ENCODE data around the gene VIPR2. TPM values are rescaled to one million over a fixed set of nuclear protein-coding genes. Genes with fewer than 3 reads are reported as not detected.

VIPR2 gene
- total and polyA plus RNA-seq, 8 donors: 3.7 to 13.7 (median 10.6) TPM

DNA sequence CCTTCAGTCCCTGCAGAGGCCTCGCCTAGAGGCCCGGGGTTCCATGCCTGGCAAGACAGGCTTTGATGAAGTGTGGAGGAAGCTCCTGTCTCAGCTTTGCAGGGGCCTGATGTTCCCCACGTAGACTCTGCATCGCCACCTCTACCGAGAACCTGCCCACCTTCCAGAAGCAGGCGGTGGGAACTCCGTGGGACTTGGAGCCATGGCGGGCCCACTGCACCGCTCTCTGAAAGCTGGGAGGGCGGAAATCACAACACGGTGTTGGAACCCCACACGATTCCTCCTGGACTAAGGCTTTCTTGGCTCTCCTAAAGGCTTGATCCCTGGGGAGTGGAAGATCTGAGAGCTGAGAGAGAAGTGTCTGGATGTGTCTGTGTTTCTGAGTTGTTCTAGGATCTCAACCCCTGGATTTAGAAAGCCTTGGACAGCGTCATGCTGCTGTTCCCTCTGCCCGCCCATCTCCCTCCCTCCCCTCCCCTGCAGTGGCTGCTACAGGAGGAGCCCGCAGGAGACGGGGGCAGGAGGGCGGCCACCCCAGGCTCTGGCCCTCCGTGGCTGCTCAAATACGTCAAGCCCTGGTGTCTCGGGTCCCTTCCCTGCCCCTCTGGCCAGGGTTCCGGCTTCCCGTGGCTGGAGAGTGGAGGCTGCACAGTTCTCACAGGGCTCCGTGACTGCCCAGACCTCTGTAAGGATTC, 79.7 kb downstream of the VIPR2 start:
- 83 to 86% methylated on average over 21 to 23 of the region's 23 CpGs for WGBS, 2 donors
- Histone ChIP-seq H3K27me3 (no peaks in the 10 kb centered on the region), H3K4me3 (no peak overlapping the region), H3K36me3 (no peaks in the 10 kb centered on the region), H3K9me3 (no peaks in the 10 kb centered on the region), H3K4me1 (peaks cover 0 to 7% (median 0%) of the 10 kb centered on the region in 3 donors), H3K27ac (no peak overlapping the region)
- TF ChIP-seq, protein P1, sequence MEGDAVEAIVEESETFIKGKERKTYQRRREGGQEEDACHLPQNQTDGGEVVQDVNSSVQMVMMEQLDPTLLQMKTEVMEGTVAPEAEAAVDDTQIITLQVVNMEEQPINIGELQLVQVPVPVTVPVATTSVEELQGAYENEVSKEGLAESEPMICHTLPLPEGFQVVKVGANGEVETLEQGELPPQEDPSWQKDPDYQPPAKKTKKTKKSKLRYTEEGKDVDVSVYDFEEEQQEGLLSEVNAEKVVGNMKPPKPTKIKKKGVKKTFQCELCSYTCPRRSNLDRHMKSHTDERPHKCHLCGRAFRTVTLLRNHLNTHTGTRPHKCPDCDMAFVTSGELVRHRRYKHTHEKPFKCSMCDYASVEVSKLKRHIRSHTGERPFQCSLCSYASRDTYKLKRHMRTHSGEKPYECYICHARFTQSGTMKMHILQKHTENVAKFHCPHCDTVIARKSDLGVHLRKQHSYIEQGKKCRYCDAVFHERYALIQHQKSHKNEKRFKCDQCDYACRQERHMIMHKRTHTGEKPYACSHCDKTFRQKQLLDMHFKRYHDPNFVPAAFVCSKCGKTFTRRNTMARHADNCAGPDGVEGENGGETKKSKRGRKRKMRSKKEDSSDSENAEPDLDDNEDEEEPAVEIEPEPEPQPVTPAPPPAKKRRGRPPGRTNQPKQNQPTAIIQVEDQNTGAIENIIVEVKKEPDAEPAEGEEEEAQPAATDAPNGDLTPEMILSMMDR (IDR thresholded peaks at IDR 0.05): no peak
- ATAC-seq: no peak
- intact Hi-C loops (cut with DNase I): no loop called here
- no peak for FAIRE-seq
- DNase-seq: peak in 1 of 6 donors; percentile 44

- FAIRE-seq (no peak), DNase-seq (peak in 2 of 6 donors; percentile 45 to 72), ATAC-seq (no peak)
- 93 to 94% methylated on average over 46 to 48 of the region's 48 CpGs for WGBS, 2 donors
- Histone ChIP-seq H3K27me3 (no peaks in the 10 kb centered on the region), H3K27ac (no peak overlapping the region), H3K4me1 (peaks cover 0 to 7% (median 0%) of the 10 kb centered on the region in 3 donors), H3K9me3 (no peaks in the 10 kb centered on the region), H3K4me3 (no peak overlapping the region), H3K36me3 (no peaks in the 10 kb centered on the region)
- TF ChIP-seq, protein P1 (IDR thresholded peaks at IDR 0.05): no peak
- intact Hi-C loops (cut with DNase I): no loop called here
These were observed 80.4 kb downstream of the VIPR2 start for GRCh38 chr7:159064121-159064815.

DNA sequence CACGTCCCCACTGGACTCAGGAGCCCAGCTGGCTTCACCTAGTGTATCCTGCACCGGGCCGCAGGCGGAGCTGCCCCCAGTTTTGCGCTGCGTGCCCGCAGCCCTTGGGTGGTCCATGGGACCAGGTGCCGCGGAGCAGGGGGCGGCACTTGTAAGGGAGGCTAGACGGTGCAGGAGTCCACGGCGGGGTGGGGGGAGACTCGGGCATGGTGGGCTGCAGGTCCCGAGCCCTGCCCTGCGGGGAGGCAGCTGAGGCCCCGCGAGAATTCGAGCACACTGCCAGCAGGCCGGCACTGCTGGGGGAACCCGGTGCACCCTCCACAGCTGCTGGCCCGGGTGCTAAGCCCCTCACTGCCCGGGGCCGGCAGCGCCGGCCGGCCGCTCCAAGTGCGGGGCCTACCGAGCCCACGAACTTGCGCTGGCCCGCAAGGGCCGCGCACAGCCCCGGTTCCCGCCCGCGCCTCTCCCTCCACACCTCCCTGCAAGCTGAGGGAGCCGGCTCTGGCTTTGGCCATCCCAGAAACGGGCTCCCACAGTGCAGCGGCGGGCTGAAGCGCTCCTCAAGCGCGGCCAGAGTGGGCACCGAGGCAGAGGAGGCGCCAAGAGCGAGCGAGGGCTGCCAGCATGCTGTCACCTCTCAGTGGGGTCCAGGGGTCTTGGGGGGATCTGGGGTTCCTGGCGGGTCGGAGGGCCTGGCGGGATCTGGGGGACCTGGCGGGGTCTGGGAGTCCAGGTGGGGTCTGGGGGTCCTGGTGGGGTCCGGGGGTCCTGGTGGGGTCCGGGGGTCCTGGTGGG, 81.4 kb downstream of the VIPR2 start:
- Histone ChIP-seq H3K36me3 (no peaks in the 10 kb centered on the region), H3K4me1 (peaks cover 0 to 7% (median 0%) of the 10 kb centered on the region in 3 donors), H3K9me3 (no peaks in the 10 kb centered on the region), H3K4me3 (no peak overlapping the region), H3K27me3 (no peaks in the 10 kb centered on the region), H3K27ac (no peak overlapping the region)
- FAIRE-seq (no peak), DNase-seq (peak in 2 of 6 donors; percentile 41 to 71), ATAC-seq (no peak)
- TF ChIP-seq, protein P1 (IDR thresholded peaks at IDR 0.05): no peak
- intact Hi-C loops (cut with DNase I): no loop called here
- 94 to 95% methylated on average over 47 to 56 of the region's 56 CpGs for WGBS, 2 donors

GRCh38 chr7:159062569-159062968, 82.1 kb downstream of the VIPR2 start:
- intact Hi-C loops (cut with DNase I): no loop called here
- Histone ChIP-seq H3K4me1 (peaks cover 0 to 2% (median 0%) of the 10 kb centered on the region in 3 donors), H3K36me3 (no peaks in the 10 kb centered on the region), H3K27ac (no peak overlapping the region), H3K9me3 (no peaks in the 10 kb centered on the region), H3K27me3 (no peaks in the 10 kb centered on the region), H3K4me3 (no peak overlapping the region)
- FAIRE-seq (no peak), ATAC-seq (no peak), DNase-seq (peak in 1 of 6 donors; percentile 6)
- TF ChIP-seq, protein P1 (IDR thresholded peaks at IDR 0.05): no peak
- 93 to 95% methylated on average over 8 of the region's 8 CpGs for WGBS, 2 donors
